PC-3 (cell line): ENCODE measurements around the gene MYL7.

Source experiments
- EZH2 ChIP-seq: fragments of 300-600 bp; sonication (generic); IDR thresholded peaks from one replicate; pipeline ENCODE4 v1.6.1; 2017; ENCODE audit warnings: antibody characterized with exemption, mild to moderate bottlenecking, low read length; ENCODE audit not compliant: unreplicated experiment
- TF ChIP-seq, protein P1 (sequence below): fragments of 300-600 bp; sonication (generic); conservative IDR thresholded peaks from 2 replicates; pipeline ENCODE4 v1.5.1; 2017; ENCODE audit warnings: antibody characterized with exemption, low read depth, mild to moderate bottlenecking, low read length

DNA sequence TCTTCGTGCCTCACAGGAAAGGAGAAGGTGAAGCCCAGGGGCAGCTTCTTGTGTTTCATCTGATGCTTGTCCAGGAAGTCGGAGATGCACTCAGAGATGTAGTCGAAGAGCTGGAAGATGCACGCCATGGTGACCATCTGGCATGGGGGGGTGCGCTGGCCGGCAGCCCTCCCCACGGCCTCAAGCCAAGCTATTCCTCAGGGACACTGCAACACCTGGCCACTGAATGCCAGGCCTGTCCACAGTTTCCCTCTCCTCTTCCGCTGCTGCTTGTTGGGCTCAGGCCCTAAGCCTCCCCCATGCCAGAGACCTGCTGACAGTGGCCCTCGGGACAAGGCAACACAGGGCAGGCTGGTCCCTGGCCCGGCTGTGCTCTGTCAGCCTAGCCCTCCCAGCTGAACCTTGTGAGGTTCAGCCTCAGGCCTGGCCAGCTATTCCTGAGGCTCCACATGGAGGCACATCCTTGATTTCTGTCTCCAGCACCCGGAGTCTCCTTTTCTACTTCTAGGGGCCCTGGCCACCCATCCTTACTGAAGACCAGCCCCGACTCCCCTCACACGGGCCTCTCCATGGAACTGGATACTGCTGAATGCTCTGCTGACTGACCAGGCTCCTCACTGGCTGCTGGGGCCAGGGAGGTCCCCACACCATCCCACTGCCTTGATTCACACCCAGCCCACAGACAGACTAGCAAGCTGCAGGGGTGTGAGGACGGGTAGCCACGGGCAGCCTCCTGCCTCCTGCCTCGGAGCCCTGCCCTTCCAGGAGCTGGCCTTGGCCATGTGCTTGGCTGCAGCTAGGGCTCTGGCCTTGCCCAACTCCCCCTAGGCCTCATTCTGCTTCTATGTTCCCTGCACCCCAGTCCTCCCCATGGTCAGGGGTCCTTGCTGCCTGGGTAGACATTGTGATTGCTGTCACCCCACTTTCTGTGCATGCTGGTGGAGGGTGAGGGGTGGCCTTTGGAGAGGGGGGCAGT lies 10.1 kb upstream of the MYL7 start:
- TF ChIP-seq, protein P1, sequence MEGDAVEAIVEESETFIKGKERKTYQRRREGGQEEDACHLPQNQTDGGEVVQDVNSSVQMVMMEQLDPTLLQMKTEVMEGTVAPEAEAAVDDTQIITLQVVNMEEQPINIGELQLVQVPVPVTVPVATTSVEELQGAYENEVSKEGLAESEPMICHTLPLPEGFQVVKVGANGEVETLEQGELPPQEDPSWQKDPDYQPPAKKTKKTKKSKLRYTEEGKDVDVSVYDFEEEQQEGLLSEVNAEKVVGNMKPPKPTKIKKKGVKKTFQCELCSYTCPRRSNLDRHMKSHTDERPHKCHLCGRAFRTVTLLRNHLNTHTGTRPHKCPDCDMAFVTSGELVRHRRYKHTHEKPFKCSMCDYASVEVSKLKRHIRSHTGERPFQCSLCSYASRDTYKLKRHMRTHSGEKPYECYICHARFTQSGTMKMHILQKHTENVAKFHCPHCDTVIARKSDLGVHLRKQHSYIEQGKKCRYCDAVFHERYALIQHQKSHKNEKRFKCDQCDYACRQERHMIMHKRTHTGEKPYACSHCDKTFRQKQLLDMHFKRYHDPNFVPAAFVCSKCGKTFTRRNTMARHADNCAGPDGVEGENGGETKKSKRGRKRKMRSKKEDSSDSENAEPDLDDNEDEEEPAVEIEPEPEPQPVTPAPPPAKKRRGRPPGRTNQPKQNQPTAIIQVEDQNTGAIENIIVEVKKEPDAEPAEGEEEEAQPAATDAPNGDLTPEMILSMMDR, result no peak
- no peak for TF ChIP-seq EZH2
